IMR-90 (cell line): ENCODE results near the gene ABHD12. TPM values are rescaled to one million over a fixed set of nuclear protein-coding genes. Genes with fewer than 3 reads are reported as not detected.

Experiments used
- ATAC-seq: fragments of 200-7000 bp; cut with Tn5 transposase; 2 replicates; pipeline ENCODE4 v1.9.1; 2020; ENCODE audit warnings: low read depth, mild to moderate bottlenecking, moderate library complexity
- BruUV-seq: library from RNA; stranded (reverse); fragments of 400-500 nt; replicated peaks from 2 replicates; lab custom pipeline; 2021; lab: Mats Ljungman, UMichigan
- CTCF ChIA-PET: fragments of 300-600 bp; formaldehyde crosslinking; extraction: SDS; loops from one replicate; lab custom pipeline; 2021; ENCODE audit warnings: antibody characterized with exemption; lab: Yijun Ruan, JAX
- POLR2A ChIA-PET: fragments of 300-600 bp; sonication (Branson Sonifier 250); formaldehyde crosslinking; loops from one replicate; lab custom pipeline; 2022; ENCODE audit warnings: antibody characterized with exemption; ENCODE audit not compliant: unreplicated experiment; lab: Charles Lee
- DNase-seq: peaks from one replicate; pipeline ENCODE4 v3.0.0; 2013
- H2AFZ ChIP-seq: replicated peaks from 2 replicates; pipeline ENCODE3; 2013; ENCODE audit warnings: low read length, mild to moderate bottlenecking; ENCODE audit not compliant: poor library complexity
- H2AK5ac ChIP-seq: 2 replicates; pipeline ENCODE4 v1.6.1; 2013; ENCODE audit warnings: low read depth, low read length, inconsistent platforms
- H2AK9ac ChIP-seq: replicated peaks from 2 replicates; pipeline ENCODE3; 2013; ENCODE audit warnings: mild to moderate bottlenecking, low read depth, low read length, moderate library complexity; ENCODE audit not compliant: poor library complexity
- H2BK120ac ChIP-seq: 2 replicates; pipeline ENCODE4 v1.6.1; 2013; ENCODE audit warnings: low read depth, low read length, inconsistent platforms
- H2BK15ac ChIP-seq: 3 replicates; pipeline ENCODE4 v1.6.1; 2013; ENCODE audit warnings: low read depth, low read length, inconsistent platforms
- H2BK20ac ChIP-seq: 2 replicates; pipeline ENCODE4 v1.6.1; 2013; ENCODE audit warnings: low read depth, mild to moderate bottlenecking, inconsistent platforms, low read length, moderate library complexity
- H2BK5ac ChIP-seq: 2 replicates; pipeline ENCODE4 v1.6.1; 2013; ENCODE audit warnings: mild to moderate bottlenecking, low read depth, low read length, inconsistent platforms; ENCODE audit not compliant: poor library complexity, severe bottlenecking
- H3K14ac ChIP-seq: replicated peaks from 2 replicates; pipeline ENCODE4 v1.6.1; 2013; ENCODE audit warnings: low read depth, low read length, inconsistent platforms
- H3K18ac ChIP-seq: 2 replicates; pipeline ENCODE4 v1.6.1; 2013; ENCODE audit warnings: low read depth, low read length, control low read depth
- H3K23ac ChIP-seq: 2 replicates; pipeline ENCODE4 v1.6.1; 2013; ENCODE audit warnings: low read depth, low read length, inconsistent platforms
- H3K27ac ChIP-seq: 2 replicates; pipeline ENCODE4 v1.5.1; 2013; ENCODE audit warnings: mild to moderate bottlenecking, control low read depth, low read length; ENCODE audit not compliant: insufficient read depth
- H3K27me3 ChIP-seq: 2 replicates; pipeline ENCODE4 v1.6.1; 2013; ENCODE audit warnings: low read length; ENCODE audit not compliant: control insufficient read depth, insufficient read depth
- H3K36me3 ChIP-seq: 2 replicates; pipeline ENCODE4 v1.6.1; 2013; ENCODE audit warnings: low read length, mixed read lengths; ENCODE audit not compliant: control insufficient read depth, insufficient read depth
- H3K4ac ChIP-seq: 2 replicates; pipeline ENCODE4 v1.6.1; 2013; ENCODE audit warnings: low read depth, low read length, inconsistent platforms
- H3K4me1 ChIP-seq: 2 replicates; pipeline ENCODE4 v1.6.1; 2013; ENCODE audit warnings: low read length, mixed read lengths; ENCODE audit not compliant: control insufficient read depth, insufficient read depth
- H3K4me2 ChIP-seq: 2 replicates; pipeline ENCODE4 v1.6.1; 2013; ENCODE audit warnings: low read depth, mild to moderate bottlenecking, control low read depth, low read length, moderate library complexity
- H3K4me3 ChIP-seq: 2 replicates; pipeline ENCODE4 v1.5.1; 2013; ENCODE audit warnings: low read depth, mild to moderate bottlenecking, control low read depth, low read length, moderate library complexity; ENCODE audit not compliant: insufficient read depth
- H3K56ac ChIP-seq: 2 replicates; pipeline ENCODE4 v1.6.1; 2013; ENCODE audit warnings: low read length, inconsistent platforms; ENCODE audit not compliant: insufficient read depth; ENCODE audit errors: extremely low read depth
- H3K79me1 ChIP-seq, 2 experiments: 2 replicates each; pipeline ENCODE4 v1.6.1; 2013; ENCODE audit warnings: low read length in 2 of 2, inconsistent platforms in 1 of 2, low read depth in 1 of 2
- H3K9ac ChIP-seq: 2 replicates; pipeline ENCODE4 v1.6.1; 2013; ENCODE audit warnings: low read depth, low read length, control low read depth
- H3K9me1 ChIP-seq: 2 replicates; pipeline ENCODE4 v1.6.1; 2013; ENCODE audit warnings: low read length, inconsistent platforms; ENCODE audit not compliant: insufficient read depth
- H3K9me3 ChIP-seq: 2 replicates; pipeline ENCODE4 v1.6.1; 2013; ENCODE audit warnings: low read length; ENCODE audit not compliant: control insufficient read depth, insufficient read depth
- H4K20me1 ChIP-seq: 2 replicates; pipeline ENCODE4 v1.6.1; 2013; ENCODE audit warnings: low read length, inconsistent platforms; ENCODE audit not compliant: insufficient read depth
- H4K5ac ChIP-seq: 2 replicates; pipeline ENCODE4 v1.6.1; 2013; ENCODE audit warnings: mild to moderate bottlenecking, low read depth, low read length, control low read depth
- H4K8ac ChIP-seq, 2 experiments: 2 replicates each; pipeline ENCODE4 v1.6.1; 2013; ENCODE audit warnings: low read depth in 2 of 2, low read length in 2 of 2, control low read depth in 1 of 2, inconsistent platforms in 1 of 2
- H4K91ac ChIP-seq: 2 replicates; pipeline ENCODE4 v1.6.1; 2013; ENCODE audit warnings: low read depth, low read length, inconsistent platforms; ENCODE audit not compliant: insufficient read depth
- CEBPB ChIP-seq: IDR thresholded peaks from 2 replicates; pipeline ENCODE4 v1.6.1; 2012; ENCODE audit warnings: low read depth, low read length, improper control_type of control experiment
- CHD1 ChIP-seq: IDR thresholded peaks from 2 replicates; pipeline ENCODE4 v1.6.1; 2012; ENCODE audit warnings: low read depth, low read length, improper control_type of control experiment
- FOS ChIP-seq: fragments of 150-350 bp; IDR thresholded peaks from 2 replicates; pipeline ENCODE4 v1.6.1; 2016; ENCODE audit warnings: low read depth, low read length
- USF2 ChIP-seq: fragments of 150-350 bp; IDR thresholded peaks from 2 replicates; pipeline ENCODE4 v1.6.1; 2017; ENCODE audit warnings: mild to moderate bottlenecking, antibody characterized with exemption, low read length, low read depth
- WGBS, 2 experiments: methylation state at CpG; one replicate each; pipeline versions ENCODE4 v1.1.5 to v1.1.7; 2013; ENCODE audit warnings: missing lambda C conversion rate in 2 of 2; ENCODE audit not compliant: insufficient read length in 1 of 2; ENCODE audit errors: extremely low coverage in 2 of 2; 5-methylcytosine and 5-hydroxymethylcytosine counted together
- dilution Hi-C: fragments of 300-500 bp; cut with HindIII; formaldehyde crosslinking; loops from one replicate; pipeline ENCODE4 v1.14.3; 2018; ENCODE audit warnings: low sequenced_read_pairs; ENCODE audit not compliant: unreplicated experiment
- in situ Hi-C: fragments of 300-500 bp; cut with MboI; formaldehyde crosslinking; loops from 3 replicates; pipeline ENCODE4 v1.14.3; 2019; ENCODE audit warnings: low sequenced_read_pairs, inconsistent platforms, mixed read lengths
- intact Hi-C: fragments of 100-400 bp; cut with micrococcal nuclease; formaldehyde crosslinking; loops from 2 replicates; pipeline ENCODE4 v1.10.0; 2022
- polyA plus RNA-seq, 3 experiments: library from polyadenylated mRNA; depleted of rRNA; stranded (reverse); fragments of >200 nt; gene quantifications; 2 replicates each; pipeline ENCODE4 v1.2.3, GENCODE V29; 2012; ENCODE audit warnings: low replicate concordance in 1 of 3
- total RNA-seq: library from RNA; depleted of rRNA; stranded (reverse); fragments of >200 nt; gene quantifications from 2 replicates; pipeline ENCODE4 v1.2.3, GENCODE V29; 2012

ABHD12 gene
- total and polyA plus RNA-seq, 2 of the 4 experiments (the other 2 are of a cell fraction): 80.7 to 108 TPM

GRCh38 chr20:25368526-25368925, 22.1 kb downstream of the ABHD12 start:
- no peak for DNase-seq

More at GRCh38 chr20:25368526-25368925, 22.1 kb downstream of the ABHD12 start:
- H3K9me1 ChIP-seq: peaks cover 8% of the 10 kb centered on the region
- H3K79me1 ChIP-seq: peaks cover 46 to 80% of the 10 kb centered on the region in 2 experiments
- H3K14ac ChIP-seq: no peak overlapping the region
- no peak overlapping the region for H2BK120ac ChIP-seq
- H2AK5ac ChIP-seq: no peak overlapping the region
- H4K20me1 ChIP-seq: peaks cover 9% of the 10 kb centered on the region
- no peak overlapping the region for H3K4me2 ChIP-seq
- ChIA-PET CTCF (no interaction called here), POLR2A (no interaction called here)
- no peak overlapping the region for H2BK5ac ChIP-seq
- no peak overlapping the region for H3K4me3 ChIP-seq
- in situ Hi-C loops: loop anchor here (5.0 kb wide), 1 partner anchor 41 kb away; no protein-coding TSS in a partner anchor
- no peak overlapping the region for H2BK15ac ChIP-seq
- no TSS peak for BruUV-seq
- intact Hi-C loops: no loop called here
- H3K27me3 ChIP-seq: no peaks in the 10 kb centered on the region
- H4K5ac ChIP-seq: no peak overlapping the region
- no peak overlapping the region for H2AFZ ChIP-seq
- H4K91ac ChIP-seq: no peak overlapping the region
- peaks cover 33% of the 10 kb centered on the region for H3K9me3 ChIP-seq
- H3K4ac ChIP-seq: no peak overlapping the region
- H3K18ac ChIP-seq: no peak overlapping the region
- peaks cover 12% of the 10 kb centered on the region for H3K4me1 ChIP-seq
- dilution Hi-C loops: no loop called here
- H2BK20ac ChIP-seq: no peak overlapping the region
- no CpG with 5 or more reads among the region's 10 CpGs for WGBS, 2 experiments
- no peak overlapping the region for H3K23ac ChIP-seq
- no peaks in the 10 kb centered on the region for H3K36me3 ChIP-seq
- no peak for ATAC-seq
- no peak for TF ChIP-seq CEBPB
- TF ChIP-seq FOS: no peak
- no peak for TF ChIP-seq USF2
- no peak for TF ChIP-seq CHD1
- H2AK9ac ChIP-seq: no peak overlapping the region
- H3K27ac ChIP-seq: no peak overlapping the region
- H3K56ac ChIP-seq: no peak overlapping the region
- no peak overlapping the region for H3K9ac ChIP-seq
- no peak overlapping the region for H4K8ac ChIP-seq
